ENCODE data around the gene TRIM62.

TRIM62 gene

DNA sequence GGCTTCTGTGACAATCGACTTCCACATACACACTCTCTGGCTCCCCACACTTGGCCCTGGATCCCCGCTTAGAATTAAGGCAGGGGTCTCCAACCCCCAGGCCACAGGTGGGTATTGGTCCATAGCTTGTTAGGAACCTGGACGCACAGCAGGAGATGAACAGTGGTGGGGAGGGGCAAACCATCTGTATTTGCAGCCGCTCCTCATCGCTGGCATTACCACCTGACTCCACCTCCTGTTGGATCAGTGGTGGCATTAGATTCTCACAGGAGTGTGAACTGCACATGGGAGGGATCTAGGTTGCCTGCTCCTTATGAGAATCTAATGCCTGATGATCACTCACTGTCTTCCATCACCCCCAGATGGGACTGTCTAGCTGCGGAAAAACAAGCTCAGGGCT is 16.0 kb downstream of the TRIM62 start:
- H3K27ac ChIP-seq (ENCODE audit: poor library complexity, severe bottlenecking), result no peak overlapping the region
- H3K36me3 ChIP-seq (ENCODE audit: low read depth), result no peaks in the 10 kb centered on the region
- no peak for ATAC-seq (ENCODE audit: low read depth)
- H3K9me3 ChIP-seq (ENCODE audit: severe bottlenecking), result no peaks in the 10 kb centered on the region
- H3K27me3 ChIP-seq (ENCODE audit: insufficient read depth, poor library complexity, severe bottlenecking), result no peaks in the 10 kb centered on the region
- H3K4me3 ChIP-seq (ENCODE audit: severe bottlenecking), result no peak overlapping the region
- no peaks in the 10 kb centered on the region for H3K4me1 ChIP-seq (ENCODE audit: insufficient read depth, poor library complexity, severe bottlenecking)
- DNase-seq (ENCODE audit: low spot score), result no peak
- TF ChIP-seq CTCF (IDR thresholded peaks at IDR 0.05; ENCODE audit: poor library complexity, severe bottlenecking), result no peak

GRCh38 chr1:33165209-33165608 is 16.6 kb downstream of the TRIM62 start:
- Histone ChIP-seq H3K27ac (ENCODE audit: poor library complexity, severe bottlenecking) (no peak overlapping the region), H3K27me3 (ENCODE audit: insufficient read depth, poor library complexity, severe bottlenecking) (no peaks in the 10 kb centered on the region), H3K4me3 (ENCODE audit: severe bottlenecking) (no peak overlapping the region), H3K9me3 (ENCODE audit: severe bottlenecking) (no peaks in the 10 kb centered on the region), H3K4me1 (ENCODE audit: insufficient read depth, poor library complexity, severe bottlenecking) (no peaks in the 10 kb centered on the region), H3K36me3 (ENCODE audit: low read depth) (no peaks in the 10 kb centered on the region)
- ATAC-seq (ENCODE audit: low read depth) (no peak), DNase-seq (ENCODE audit: low spot score) (no peak)
- TF ChIP-seq CTCF (IDR thresholded peaks at IDR 0.05; ENCODE audit: poor library complexity, severe bottlenecking), result no peak

DNA sequence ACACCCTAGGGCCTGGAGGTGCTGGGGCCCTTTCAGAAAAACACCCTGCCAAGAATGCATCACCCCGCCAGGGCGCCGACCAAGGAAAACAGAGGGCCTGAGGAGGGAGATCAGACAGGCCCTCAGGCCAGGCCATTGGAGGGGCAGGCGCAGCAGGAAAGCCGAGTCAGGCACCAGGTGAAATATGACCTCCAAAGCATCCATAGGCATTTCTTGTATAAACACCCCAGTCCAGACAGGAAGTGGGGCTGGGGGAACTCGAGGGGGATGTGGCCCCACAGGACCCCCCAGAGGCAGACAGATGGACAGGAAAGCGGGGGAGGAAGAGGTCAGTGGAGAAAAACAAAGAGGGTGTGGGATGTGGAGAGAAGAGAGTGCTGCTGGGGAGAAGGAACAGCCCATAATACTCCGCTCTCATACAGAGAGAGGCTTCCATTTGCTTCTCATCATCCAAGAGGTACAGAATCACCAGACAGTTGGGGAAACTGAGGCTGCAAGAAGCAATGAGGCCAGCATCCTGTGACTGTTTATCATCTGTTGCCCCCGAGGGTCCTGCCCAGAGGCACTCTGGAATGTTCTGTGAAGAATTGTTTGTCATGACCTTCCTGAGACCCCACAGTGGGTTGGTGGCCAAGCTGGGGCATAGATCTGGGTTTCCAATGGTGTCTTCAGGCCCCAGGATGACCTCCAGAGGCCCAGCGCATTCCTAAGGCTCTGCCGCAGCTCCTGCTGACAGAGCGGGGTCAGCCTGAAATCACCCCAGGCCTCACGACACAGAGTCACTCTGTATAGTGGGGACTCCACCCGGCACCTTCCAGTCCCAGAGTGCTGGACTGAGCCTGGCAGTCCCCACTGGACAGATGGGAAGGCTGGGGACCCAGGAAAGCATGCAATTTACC is 18.0 kb downstream of the TRIM62 start:
- Histone ChIP-seq H3K27ac (ENCODE audit: poor library complexity, severe bottlenecking) (no peak overlapping the region), H3K9me3 (ENCODE audit: severe bottlenecking) (no peaks in the 10 kb centered on the region), H3K4me1 (ENCODE audit: insufficient read depth, poor library complexity, severe bottlenecking) (no peaks in the 10 kb centered on the region), H3K36me3 (ENCODE audit: low read depth) (no peaks in the 10 kb centered on the region), H3K4me3 (ENCODE audit: severe bottlenecking) (no peak overlapping the region), H3K27me3 (ENCODE audit: insufficient read depth, poor library complexity, severe bottlenecking) (no peaks in the 10 kb centered on the region)
- DNase-seq (ENCODE audit: low spot score) (no peak), ATAC-seq (ENCODE audit: low read depth) (no peak)
- TF ChIP-seq CTCF (IDR thresholded peaks at IDR 0.05; ENCODE audit: poor library complexity, severe bottlenecking), result no peak

- H3K9me3 ChIP-seq (ENCODE audit: severe bottlenecking), result no peaks in the 10 kb centered on the region
- no peaks in the 10 kb centered on the region for H3K4me1 ChIP-seq (ENCODE audit: insufficient read depth, poor library complexity, severe bottlenecking)
- peaks cover 4% of the 10 kb centered on the region; the same call in 1 of the 2 replicates for H3K36me3 ChIP-seq (ENCODE audit: low read depth)
- no peak overlapping the region for H3K27ac ChIP-seq (ENCODE audit: poor library complexity, severe bottlenecking)
- ATAC-seq (ENCODE audit: low read depth) (no peak), DNase-seq (ENCODE audit: low spot score) (no peak)
- H3K27me3 ChIP-seq (ENCODE audit: insufficient read depth, poor library complexity, severe bottlenecking), result no peaks in the 10 kb centered on the region
- H3K4me3 ChIP-seq (ENCODE audit: severe bottlenecking), result no peak overlapping the region
- no peak for TF ChIP-seq CTCF (IDR thresholded peaks at IDR 0.05; ENCODE audit: poor library complexity, severe bottlenecking)
Measured at GRCh38 chr1:33162141-33162540, 19.7 kb downstream of the TRIM62 start.

Measured in RWPE2 (cell line).